Measurements from ENCODE around the gene GSTCD. TPM values are rescaled to one million over a fixed set of nuclear protein-coding genes. Genes with fewer than 3 reads are reported as not detected.
"Not testable (repeated sequence)": the region's sequence is repeated elsewhere in the genome, so short reads cannot be mapped to it uniquely, and the experiment has no call there.

Gene GSTCD
- total RNA-seq, 2 experiments from 2014 or later = 16.2 to 17.5 TPM

DNA sequence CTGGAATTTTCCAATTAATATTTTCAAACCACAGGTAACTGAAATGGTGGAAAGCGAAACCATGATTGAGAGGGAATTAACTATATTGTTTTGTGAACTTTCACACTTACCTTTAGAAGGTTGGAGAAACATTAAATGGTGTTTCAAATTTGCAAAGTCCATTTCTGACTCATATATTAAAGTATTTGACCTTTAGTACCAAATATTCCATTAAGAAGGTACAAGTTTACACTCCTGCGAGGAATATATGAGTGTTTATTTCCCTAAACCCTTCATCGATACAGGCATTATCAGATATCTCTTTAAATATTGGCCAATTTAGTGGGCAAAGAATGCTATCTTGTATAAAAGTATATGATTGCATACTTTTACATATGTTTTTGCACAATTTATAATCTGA, 142.6 kb downstream of the GSTCD start:
- Mint-ChIP-seq H3K36me3 (ENCODE audit: low read depth) (peaks cover 14% of the 10 kb centered on the region), H3K4me3 (no peak overlapping the region), H3K27me3 (no peaks in the 10 kb centered on the region), H3K27ac (no peak overlapping the region), H3K9me3 (peaks cover 17% of the 10 kb centered on the region), H3K4me1 (ENCODE audit: low read depth) (no peaks in the 10 kb centered on the region)
- intact Hi-C loops (cut with micrococcal nuclease) = no loop called here
- ChIA-PET CTCF (no interaction called here), POLR2A (no interaction called here)
- ATAC-seq (no peak), DNase-seq (no peak)
- TF ChIP-seq, protein P1, sequence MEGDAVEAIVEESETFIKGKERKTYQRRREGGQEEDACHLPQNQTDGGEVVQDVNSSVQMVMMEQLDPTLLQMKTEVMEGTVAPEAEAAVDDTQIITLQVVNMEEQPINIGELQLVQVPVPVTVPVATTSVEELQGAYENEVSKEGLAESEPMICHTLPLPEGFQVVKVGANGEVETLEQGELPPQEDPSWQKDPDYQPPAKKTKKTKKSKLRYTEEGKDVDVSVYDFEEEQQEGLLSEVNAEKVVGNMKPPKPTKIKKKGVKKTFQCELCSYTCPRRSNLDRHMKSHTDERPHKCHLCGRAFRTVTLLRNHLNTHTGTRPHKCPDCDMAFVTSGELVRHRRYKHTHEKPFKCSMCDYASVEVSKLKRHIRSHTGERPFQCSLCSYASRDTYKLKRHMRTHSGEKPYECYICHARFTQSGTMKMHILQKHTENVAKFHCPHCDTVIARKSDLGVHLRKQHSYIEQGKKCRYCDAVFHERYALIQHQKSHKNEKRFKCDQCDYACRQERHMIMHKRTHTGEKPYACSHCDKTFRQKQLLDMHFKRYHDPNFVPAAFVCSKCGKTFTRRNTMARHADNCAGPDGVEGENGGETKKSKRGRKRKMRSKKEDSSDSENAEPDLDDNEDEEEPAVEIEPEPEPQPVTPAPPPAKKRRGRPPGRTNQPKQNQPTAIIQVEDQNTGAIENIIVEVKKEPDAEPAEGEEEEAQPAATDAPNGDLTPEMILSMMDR (IDR thresholded peaks at IDR 0.05) = no peak

DNA sequence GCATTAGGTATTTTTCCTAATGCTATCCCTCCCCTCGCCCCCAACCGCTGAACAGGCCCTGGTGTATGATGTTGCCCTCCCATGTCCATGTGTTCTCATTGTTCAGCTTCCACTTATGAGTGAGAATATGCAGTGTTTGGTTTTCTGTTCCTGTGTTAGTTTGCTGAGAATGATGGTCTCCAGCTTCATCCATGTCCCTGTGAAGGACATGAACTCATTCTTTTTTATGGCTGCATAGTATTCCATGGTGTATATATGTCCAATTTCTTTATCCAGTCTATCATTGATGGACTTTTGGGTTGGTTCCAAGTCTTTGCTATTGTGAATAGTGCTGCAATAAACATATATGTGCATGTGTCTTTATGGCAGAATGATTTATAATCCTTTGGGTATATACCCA, 143.6 kb downstream of the GSTCD start:
- H3K4me3 Mint-ChIP-seq; ATAC-seq; intact Hi-C loops (cut with micrococcal nuclease); DNase-seq; H3K4me1 Mint-ChIP-seq (ENCODE audit: low read depth); H3K27me3 Mint-ChIP-seq; POLR2A ChIA-PET; H3K27ac Mint-ChIP-seq; CTCF ChIA-PET: not testable (repeated sequence)
- Mint-ChIP-seq H3K36me3 (ENCODE audit: low read depth) (peaks cover 21% of the 10 kb centered on the region), H3K9me3 (peaks cover 17% of the 10 kb centered on the region)

DNA sequence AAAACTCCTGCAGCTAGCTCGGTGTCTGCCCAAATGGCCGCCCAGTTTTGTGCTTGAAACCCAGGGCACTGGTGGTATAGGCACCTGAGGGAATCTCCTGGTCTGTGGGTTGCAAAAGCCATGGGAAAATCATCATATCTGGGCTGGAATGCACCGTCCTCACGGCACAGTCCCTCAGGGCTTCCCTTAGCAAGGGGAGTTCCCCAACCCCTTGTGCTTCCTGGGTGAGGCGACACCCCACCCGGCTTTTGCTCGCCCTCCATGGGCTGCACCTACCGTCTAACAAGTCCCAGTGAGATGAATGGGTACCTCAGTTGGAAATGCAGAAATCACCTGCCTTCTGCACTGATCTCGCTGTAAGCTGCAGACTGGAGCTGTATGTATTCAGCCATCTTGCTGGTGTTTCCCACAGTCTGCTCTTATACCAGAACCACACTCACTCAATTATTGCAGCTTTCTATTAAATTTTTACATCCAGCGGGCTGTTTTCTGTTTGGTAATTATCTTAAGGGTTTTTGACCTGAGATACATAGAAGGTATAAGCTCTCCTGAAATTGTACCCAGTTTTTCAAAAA, 150.0 kb downstream of the GSTCD start:
- no peak overlapping the region for H3K4me3 Mint-ChIP-seq
- TF ChIP-seq, protein P1 (IDR thresholded peaks at IDR 0.05) = no peak
- H3K9me3 Mint-ChIP-seq = peaks cover 36% of the 10 kb centered on the region
- H3K36me3 Mint-ChIP-seq (ENCODE audit: low read depth) = peaks cover 23% of the 10 kb centered on the region
- no peaks in the 10 kb centered on the region for H3K27me3 Mint-ChIP-seq
- ChIA-PET CTCF (interaction anchor here (0.7 kb wide), 1 partner anchor 87 kb away, joined by 4 read pairs; no protein-coding TSS in a partner anchor), POLR2A (no interaction called here)
- ATAC-seq (no peak), DNase-seq (no peak)
- intact Hi-C loops (cut with micrococcal nuclease) = no loop called here
- no peak overlapping the region for H3K27ac Mint-ChIP-seq
- H3K4me1 Mint-ChIP-seq (ENCODE audit: low read depth) = no peaks in the 10 kb centered on the region

DNA sequence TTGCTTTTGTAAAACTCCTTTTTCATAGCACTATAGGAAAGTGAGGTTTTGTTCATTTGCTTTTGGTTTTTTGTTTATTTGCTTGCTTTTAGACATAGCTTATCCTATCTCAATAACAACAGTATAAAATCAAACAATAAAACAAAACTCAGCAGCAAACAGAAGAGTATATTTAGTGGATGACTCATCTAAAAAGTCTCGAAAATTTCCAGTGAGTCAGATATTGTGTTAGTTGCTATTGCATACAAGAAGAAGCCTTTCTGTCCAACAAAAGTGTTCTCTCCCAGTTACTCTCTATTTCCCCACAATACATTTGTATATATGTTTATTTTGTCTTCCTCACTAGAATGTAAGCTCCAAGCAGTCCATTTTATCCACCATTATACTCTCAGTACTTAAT, 150.6 kb downstream of the GSTCD start:
- H3K4me3 Mint-ChIP-seq = no peak overlapping the region
- no peak for ATAC-seq
- CTCF ChIA-PET = no interaction called here
- DNase-seq = no peak
- intact Hi-C loops (cut with micrococcal nuclease) = no loop called here
- no peak overlapping the region for H3K27ac Mint-ChIP-seq
- peaks cover 17% of the 10 kb centered on the region for H3K36me3 Mint-ChIP-seq (ENCODE audit: low read depth)
- peaks cover 31% of the 10 kb centered on the region for H3K9me3 Mint-ChIP-seq
- POLR2A ChIA-PET = no interaction called here
- no peaks in the 10 kb centered on the region for H3K4me1 Mint-ChIP-seq (ENCODE audit: low read depth)
- no peaks in the 10 kb centered on the region for H3K27me3 Mint-ChIP-seq
- TF ChIP-seq, protein P1 (IDR thresholded peaks at IDR 0.05) = no peak

DNA sequence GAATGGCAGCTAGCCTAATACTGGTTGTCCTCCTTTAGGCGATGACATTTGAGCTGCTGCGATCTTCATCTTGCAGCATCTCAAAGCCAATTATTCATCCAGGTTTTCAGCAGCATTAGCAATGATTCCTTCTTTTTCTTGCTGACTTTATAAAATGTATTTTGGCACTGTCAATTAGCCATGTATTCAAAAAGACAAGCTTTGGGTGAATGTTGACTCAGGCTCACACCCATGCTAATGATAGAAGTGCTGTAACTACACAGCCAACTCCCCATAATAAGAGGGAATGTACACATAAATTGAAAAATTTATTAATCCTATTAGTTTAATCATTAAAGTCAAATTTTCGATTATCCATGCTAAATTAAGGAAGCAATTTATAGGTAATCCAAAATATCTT, 162.4 kb downstream of the GSTCD start:
- Mint-ChIP-seq H3K36me3 (ENCODE audit: low read depth) (no peaks in the 10 kb centered on the region), H3K27me3 (no peaks in the 10 kb centered on the region), H3K4me3 (no peak overlapping the region), H3K27ac (no peak overlapping the region), H3K9me3 (peaks cover 2% of the 10 kb centered on the region), H3K4me1 (ENCODE audit: low read depth) (no peaks in the 10 kb centered on the region)
- intact Hi-C loops (cut with micrococcal nuclease) = no loop called here
- CTCF ChIA-PET = no interaction called here
- TF ChIP-seq, protein P1 (IDR thresholded peaks at IDR 0.05) = no peak
- ATAC-seq (no peak), DNase-seq (no peak)
- POLR2A ChIA-PET = no interaction called here

DNA sequence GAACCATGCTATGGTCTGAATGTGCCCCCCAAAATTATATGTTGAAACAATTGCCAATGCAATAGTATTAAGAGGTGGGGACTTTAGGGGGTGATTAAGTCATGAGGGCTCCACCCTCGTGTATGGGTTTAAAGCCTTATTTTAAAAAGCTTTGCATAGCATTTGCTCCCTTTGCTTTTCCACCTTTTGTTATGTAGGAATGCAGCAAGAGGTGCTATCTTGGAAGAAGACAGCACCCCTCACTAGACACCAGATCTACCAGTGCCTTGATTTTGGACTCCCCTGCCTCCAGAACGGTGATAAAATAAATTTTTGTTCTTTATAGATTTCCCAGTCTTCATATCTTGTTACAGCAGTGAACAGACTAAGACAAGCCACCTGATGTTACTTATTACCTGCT, 163.4 kb downstream of the GSTCD start:
- intact Hi-C loops (cut with micrococcal nuclease) = no loop called here
- Mint-ChIP-seq H3K4me3 (no peak overlapping the region), H3K27ac (no peak overlapping the region), H3K27me3 (no peaks in the 10 kb centered on the region), H3K4me1 (ENCODE audit: low read depth) (no peaks in the 10 kb centered on the region), H3K36me3 (ENCODE audit: low read depth) (no peaks in the 10 kb centered on the region), H3K9me3 (no peaks in the 10 kb centered on the region)
- DNase-seq = no peak
- ATAC-seq = no peak
- POLR2A ChIA-PET = no interaction called here
- TF ChIP-seq, protein P1 (IDR thresholded peaks at IDR 0.05) = no peak
- CTCF ChIA-PET = no interaction called here
